Measurements from ENCODE around the gene REEP5.

The REEP5 gene

GRCh38 chr5:112848116-112848811 is 73.8 kb downstream of the REEP5 start:
- H3K4me3 ChIP-seq (ENCODE audit: low read depth, low read length), result no peak overlapping the region

DNA sequence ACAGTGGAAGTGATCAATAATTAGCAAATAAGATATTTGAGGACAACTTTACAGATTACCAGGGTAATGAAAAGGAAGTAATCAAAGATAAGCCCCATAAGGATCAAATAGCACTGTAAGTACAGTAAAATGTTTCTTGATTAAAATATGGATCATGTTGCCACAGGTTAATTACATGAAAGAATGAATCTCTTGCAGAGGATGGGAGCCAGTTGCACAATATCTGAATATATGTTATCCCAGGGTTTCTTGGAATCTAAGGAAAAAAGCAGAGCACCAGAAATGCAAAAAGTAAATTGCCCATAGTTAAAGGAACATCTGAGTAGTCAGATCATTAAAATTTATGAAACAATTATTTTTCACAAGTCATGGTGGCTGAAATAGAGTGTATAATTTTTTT is 74.7 kb downstream of the REEP5 start:
- H3K4me3 ChIP-seq (ENCODE audit: low read depth, low read length), result no peak overlapping the region

GRCh38 chr5:112846556-112846955 is 75.5 kb downstream of the REEP5 start:
- H3K4me3 ChIP-seq (ENCODE audit: low read depth, low read length), result no peak overlapping the region

DNA sequence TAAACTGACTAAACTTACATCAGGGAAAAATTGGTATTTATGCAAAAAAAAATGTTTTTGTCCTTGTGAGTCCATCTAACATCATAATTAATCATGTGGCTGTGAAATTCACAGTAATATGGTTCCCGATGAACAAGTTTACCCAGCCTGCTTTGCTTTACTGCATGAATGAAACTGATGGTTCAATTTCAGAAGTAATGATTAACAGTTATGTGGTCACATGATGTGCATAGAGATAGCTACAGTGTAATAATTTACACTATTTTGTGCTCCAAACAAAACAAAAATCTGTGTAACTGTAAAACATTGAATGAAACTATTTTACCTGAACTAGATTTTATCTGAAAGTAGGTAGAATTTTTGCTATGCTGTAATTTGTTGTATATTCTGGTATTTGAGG is 77.5 kb downstream of the REEP5 start:
- H3K4me3 ChIP-seq (ENCODE audit: low read depth, low read length), result no peak overlapping the region

DNA sequence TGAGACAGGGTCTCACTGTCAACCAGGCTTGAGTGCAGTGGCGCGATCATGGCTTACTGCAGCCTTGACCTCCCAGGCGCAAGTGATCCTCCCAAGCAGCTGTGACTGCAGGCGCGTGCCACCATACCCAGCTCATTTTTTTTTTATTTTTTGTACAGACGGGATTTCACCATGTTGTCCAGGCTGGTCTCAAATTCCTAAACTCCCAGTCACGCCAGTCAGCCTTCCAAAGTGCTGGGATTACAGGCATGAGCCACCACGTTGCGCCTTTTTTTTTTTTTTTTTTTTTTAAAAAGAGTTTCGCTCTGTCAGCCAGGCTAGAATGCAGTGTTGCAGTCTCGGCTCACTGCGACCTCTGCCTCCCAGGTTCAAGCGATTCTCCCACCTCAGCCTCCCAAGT is 88.1 kb downstream of the REEP5 start:
- H3K4me3 ChIP-seq (ENCODE audit: low read depth, low read length), result no peak overlapping the region

GRCh38 chr5:112830378-112830777 is 91.6 kb downstream of the REEP5 start:
- H3K4me3 ChIP-seq (ENCODE audit: low read depth, low read length), result no peak overlapping the region
